ENCODE data around the gene HECTD2. TPM values are rescaled to one million over a fixed set of nuclear protein-coding genes. Genes with fewer than 3 reads are reported as not detected.

HECTD2 gene
- total and polyA plus RNA-seq, 9 of the 15 experiments (the other 6 are each of a cell fraction or from before 2014, with no cell fraction given), result 1.3 to 5.9 (median 3.9) TPM

DNA sequence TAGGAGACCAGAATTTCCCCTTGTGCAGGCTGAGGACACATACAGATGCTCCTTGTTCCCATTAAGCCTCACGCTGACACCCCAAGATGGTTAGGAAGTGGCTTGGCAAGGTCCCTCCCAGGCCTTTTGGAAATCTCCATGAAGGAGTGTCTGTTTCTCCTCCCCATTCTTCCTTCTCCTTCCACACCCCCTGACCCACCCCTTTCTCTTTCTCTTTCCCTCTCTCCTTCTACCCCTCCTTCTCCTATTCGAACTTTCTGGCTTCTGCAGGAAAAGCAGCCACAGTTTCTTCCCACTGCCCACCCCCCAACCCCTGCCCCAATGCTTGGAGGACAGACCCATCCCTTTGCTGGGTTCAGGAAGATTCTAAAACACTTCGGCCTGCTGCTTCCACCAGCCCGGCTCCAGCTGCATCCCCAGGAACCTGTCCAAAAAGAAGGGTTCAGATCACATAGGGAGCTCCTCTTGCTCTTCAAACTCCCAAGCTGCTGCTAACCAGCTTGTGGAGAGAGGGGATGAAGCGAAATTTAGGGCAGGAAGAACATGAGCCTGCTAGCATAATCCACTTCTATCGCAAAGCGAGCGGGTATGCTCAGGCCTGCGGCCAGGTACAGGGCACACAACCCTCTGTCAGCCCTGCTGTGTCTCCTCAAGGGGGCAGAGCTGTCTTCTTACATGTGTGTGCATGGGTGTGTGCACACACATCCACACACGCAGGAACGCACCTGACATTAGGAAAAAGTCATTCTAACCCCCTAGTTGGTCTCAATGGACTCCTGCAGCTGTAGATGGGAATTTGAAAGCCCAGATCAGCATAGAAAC, 142.3 kb downstream of the HECTD2 start (continued):
- TF ChIP-seq, protein P1, sequence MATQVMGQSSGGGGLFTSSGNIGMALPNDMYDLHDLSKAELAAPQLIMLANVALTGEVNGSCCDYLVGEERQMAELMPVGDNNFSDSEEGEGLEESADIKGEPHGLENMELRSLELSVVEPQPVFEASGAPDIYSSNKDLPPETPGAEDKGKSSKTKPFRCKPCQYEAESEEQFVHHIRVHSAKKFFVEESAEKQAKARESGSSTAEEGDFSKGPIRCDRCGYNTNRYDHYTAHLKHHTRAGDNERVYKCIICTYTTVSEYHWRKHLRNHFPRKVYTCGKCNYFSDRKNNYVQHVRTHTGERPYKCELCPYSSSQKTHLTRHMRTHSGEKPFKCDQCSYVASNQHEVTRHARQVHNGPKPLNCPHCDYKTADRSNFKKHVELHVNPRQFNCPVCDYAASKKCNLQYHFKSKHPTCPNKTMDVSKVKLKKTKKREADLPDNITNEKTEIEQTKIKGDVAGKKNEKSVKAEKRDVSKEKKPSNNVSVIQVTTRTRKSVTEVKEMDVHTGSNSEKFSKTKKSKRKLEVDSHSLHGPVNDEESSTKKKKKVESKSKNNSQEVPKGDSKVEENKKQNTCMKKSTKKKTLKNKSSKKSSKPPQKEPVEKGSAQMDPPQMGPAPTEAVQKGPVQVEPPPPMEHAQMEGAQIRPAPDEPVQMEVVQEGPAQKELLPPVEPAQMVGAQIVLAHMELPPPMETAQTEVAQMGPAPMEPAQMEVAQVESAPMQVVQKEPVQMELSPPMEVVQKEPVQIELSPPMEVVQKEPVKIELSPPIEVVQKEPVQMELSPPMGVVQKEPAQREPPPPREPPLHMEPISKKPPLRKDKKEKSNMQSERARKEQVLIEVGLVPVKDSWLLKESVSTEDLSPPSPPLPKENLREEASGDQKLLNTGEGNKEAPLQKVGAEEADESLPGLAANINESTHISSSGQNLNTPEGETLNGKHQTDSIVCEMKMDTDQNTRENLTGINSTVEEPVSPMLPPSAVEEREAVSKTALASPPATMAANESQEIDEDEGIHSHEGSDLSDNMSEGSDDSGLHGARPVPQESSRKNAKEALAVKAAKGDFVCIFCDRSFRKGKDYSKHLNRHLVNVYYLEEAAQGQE (IDR thresholded peaks at IDR 0.05; ENCODE audit: borderline replicate concordance), result peak; percentile 76
- TF ChIP-seq, protein P1 (CRISPR knock-in tag; IDR thresholded peaks at IDR 0.05; ENCODE audit: low read depth), result no peak

All from K562 (cell line).